Breast epithelium (tissue), 3 donors: ENCODE data around the gene PTGIR.

Experiments
- CTCF ChIP-seq, 3 donors: fragments of 450-650 bp; IDR thresholded peaks; one replicate each; pipeline ENCODE4 v1.5.1; 2016 to 2017; ENCODE audit warnings: antibody characterized with exemption in 3 of 3, mild to moderate bottlenecking in 3 of 3, moderate library complexity in 3 of 3
- POLR2A ChIP-seq: fragments of 450-650 bp; IDR thresholded peaks from one replicate; pipeline ENCODE4 v1.6.1; 2016; ENCODE audit warnings: antibody characterized with exemption, mild to moderate bottlenecking, moderate library complexity
- POLR2AphosphoS5 ChIP-seq, 3 donors: sonication (generic); formaldehyde crosslinking; IDR thresholded peaks; one replicate each; pipeline ENCODE4 v1.6.1; 2017; ENCODE audit warnings: antibody characterized with exemption in 3 of 3

GRCh38 chr19:46618670-46619231 is 6.1 kb downstream of the PTGIR start:
- TF ChIP-seq CTCF (IDR thresholded peaks at IDR 0.05) (no peak), POLR2AphosphoS5 (IDR thresholded peaks at IDR 0.05) (peak in 2 of 3 donors; percentile 32 to 54), POLR2A (no peak)
